HG02970 (cell line): Measurements from ENCODE around the gene ITGAV.
"Not testable (repeated sequence)": the region's sequence is repeated elsewhere in the genome, so short reads cannot be mapped to it uniquely, and the experiment has no call there.

ENCODE experiments used
- ATAC-seq: cut with Tn5 transposase; IDR thresholded peaks from one replicate; pipeline ENCODE4 v1.9.1; 2021; ENCODE audit warnings: mild to moderate bottlenecking, moderate library complexity, moderate number of reproducible peaks; ENCODE audit not compliant: unreplicated experiment, low FRiP score

ITGAV gene

GRCh38 chr2:186589612-186590349 lies at the start of gene ITGAV:
ITGAV (plus strand) TSS chr2:186590056; CDS start chr2:186590339, 283 bp downstream.
- peak; percentile 97 for ATAC-seq

GRCh38 chr2:186540941-186541340 lies 48.9 kb upstream of the ITGAV start:
- no peak for ATAC-seq

GRCh38 chr2:186542002-186542401 lies 47.9 kb upstream of the ITGAV start:
- ATAC-seq = no peak

GRCh38 chr2:186543561-186544131 lies 46.2 kb upstream of the ITGAV start:
- ATAC-seq = no peak

GRCh38 chr2:186544255-186544675 lies 45.6 kb upstream of the ITGAV start:
- no peak for ATAC-seq

GRCh38 chr2:186546846-186547245 lies 43.0 kb upstream of the ITGAV start:
- no peak for ATAC-seq

- no peak for ATAC-seq
These were observed 38.4 kb upstream of the ITGAV start for GRCh38 chr2:186551323-186552050.

GRCh38 chr2:186554429-186554828 lies 35.4 kb upstream of the ITGAV start:
- no peak for ATAC-seq

- no peak for ATAC-seq
These were observed 34.8 kb upstream of the ITGAV start for GRCh38 chr2:186554850-186555671.

- ATAC-seq = no peak
These were observed 31.2 kb upstream of the ITGAV start for GRCh38 chr2:186558512-186559276.

- peak; percentile 33 for ATAC-seq
These were observed 30.5 kb upstream of the ITGAV start for GRCh38 chr2:186559370-186559769.

GRCh38 chr2:186559848-186560247 lies 30.0 kb upstream of the ITGAV start:
- ATAC-seq = peak; percentile 70

GRCh38 chr2:186560254-186560653 lies 29.6 kb upstream of the ITGAV start:
- ATAC-seq = no peak

- ATAC-seq = no peak
These were observed 28.2 kb upstream of the ITGAV start for GRCh38 chr2:186561467-186562208.

- no peak for ATAC-seq
These were observed 27.7 kb upstream of the ITGAV start for GRCh38 chr2:186562209-186562578.

- not testable (repeated sequence) for ATAC-seq
These were observed 21.3 kb upstream of the ITGAV start for GRCh38 chr2:186568600-186568999.

GRCh38 chr2:186569127-186569526 lies 20.7 kb upstream of the ITGAV start:
- ATAC-seq = not testable (repeated sequence)

- ATAC-seq = no peak
These were observed 20.0 kb upstream of the ITGAV start for GRCh38 chr2:186569897-186570296.

GRCh38 chr2:186570604-186571003 lies 19.3 kb upstream of the ITGAV start:
- no peak for ATAC-seq
